Activated naive CD4-positive, alpha-beta T cell treated with anti-CD3 and anti-CD28 coated beads for 36 hours (primary cell): ENCODE results near the gene B3GNT5. TPM values are rescaled to one million over a fixed set of nuclear protein-coding genes. Genes with fewer than 3 reads are reported as not detected.

Source experiments
- CTCF ChIA-PET: fragments of 350-600 bp; sonication (Branson Sonifier 250); formaldehyde crosslinking; loops from one replicate; lab custom pipeline; 2021; ENCODE audit warnings: antibody characterized with exemption; lab: Charles Lee
- DNase-seq: peaks from one replicate; pipeline ENCODE4 v3.0.0-alpha.2; 2020
- H3K27ac Mint-ChIP-seq: one replicate; pipeline ENCODE4 v1.8.0; 2021; ENCODE audit warnings: mild to moderate bottlenecking, mixed read lengths
- H3K27me3 Mint-ChIP-seq: one replicate; pipeline ENCODE4 v1.8.0; 2021; ENCODE audit warnings: low read depth, mixed read lengths
- H3K36me3 Mint-ChIP-seq: one replicate; pipeline ENCODE4 v1.8.0; 2021; ENCODE audit warnings: low read depth, mixed read lengths
- H3K4me1 Mint-ChIP-seq: one replicate; pipeline ENCODE4 v1.8.0; 2021; ENCODE audit warnings: low read depth, mixed read lengths
- H3K4me3 Mint-ChIP-seq: one replicate; pipeline ENCODE4 v1.8.0; 2021; ENCODE audit warnings: mild to moderate bottlenecking, moderate library complexity, mixed read lengths
- H3K9me3 Mint-ChIP-seq: one replicate; pipeline ENCODE4 v1.8.0; 2021; ENCODE audit warnings: mixed read lengths
- intact Hi-C: fragments of 100-400 bp; cut with micrococcal nuclease; formaldehyde crosslinking; loops from one replicate; pipeline ENCODE4 v1.15.1; 2023
- total RNA-seq, 2 experiments: library from RNA; stranded (reverse); gene quantifications; one replicate each; pipeline ENCODE4 v1.2.3, GENCODE V29; 2021

The B3GNT5 gene
- total RNA-seq, 2 experiments from 2014 or later = 15.0 to 18.8 TPM

DNA sequence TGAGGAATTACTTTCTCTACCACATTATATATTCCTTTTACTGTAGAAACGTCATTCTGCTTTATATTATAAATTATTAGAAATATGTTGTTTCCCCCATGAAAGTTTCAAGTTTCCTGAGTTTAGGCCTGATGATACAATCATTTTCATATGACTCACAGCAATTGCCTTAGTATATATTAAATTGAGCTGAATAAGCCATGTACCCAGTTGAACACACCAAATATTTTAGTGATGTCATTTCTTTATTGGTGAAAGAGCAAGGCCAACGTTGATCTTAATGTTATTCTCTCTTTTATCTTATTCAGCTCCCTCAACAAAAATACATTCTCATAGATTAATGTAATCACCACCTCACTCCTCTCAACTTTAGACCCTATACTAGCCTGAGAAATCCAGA lies 30.8 kb downstream of the B3GNT5 start:
- peaks cover 40% of the 10 kb centered on the region for H3K4me1 Mint-ChIP-seq
- no peak overlapping the region for H3K4me3 Mint-ChIP-seq
- no peaks in the 10 kb centered on the region for H3K27me3 Mint-ChIP-seq
- CTCF ChIA-PET = interaction anchor here (1.0 to 1.9 kb wide), 4 partner anchors 16 to 98 kb away, joined by 3 to 11 read pairs (median 4); no protein-coding TSS in a partner anchor
- no peak for DNase-seq
- peak overlapping the region; percentile 14 for H3K27ac Mint-ChIP-seq
- intact Hi-C loops = no loop called here
- no peaks in the 10 kb centered on the region for H3K9me3 Mint-ChIP-seq
- H3K36me3 Mint-ChIP-seq = peaks cover 3% of the 10 kb centered on the region

DNA sequence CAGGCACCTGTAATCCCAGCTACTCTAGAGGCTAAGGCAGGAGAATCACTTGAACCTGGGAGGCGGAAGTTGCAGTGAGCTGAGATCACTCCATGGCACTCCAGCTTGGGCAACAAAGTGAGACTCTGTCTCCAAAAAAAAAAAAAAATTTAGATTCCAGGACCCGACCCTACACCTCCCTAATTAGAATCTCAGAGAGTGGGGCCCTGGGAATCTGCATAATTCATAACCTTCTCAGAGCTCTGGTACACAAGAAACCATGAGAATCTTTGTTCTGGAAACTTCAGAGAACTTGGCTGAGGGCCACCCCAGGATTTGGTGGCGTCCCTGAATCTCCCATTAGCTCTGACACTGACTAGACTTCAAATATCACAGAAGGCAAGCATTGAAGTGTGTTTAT lies 31.5 kb downstream of the B3GNT5 start:
- peak overlapping the region; percentile 97 for H3K27ac Mint-ChIP-seq
- H3K4me1 Mint-ChIP-seq = peaks cover 40% of the 10 kb centered on the region
- intact Hi-C loops = no loop called here
- no peaks in the 10 kb centered on the region for H3K27me3 Mint-ChIP-seq
- no peak for DNase-seq
- H3K4me3 Mint-ChIP-seq = no peak overlapping the region
- H3K36me3 Mint-ChIP-seq = peaks cover 3% of the 10 kb centered on the region
- CTCF ChIA-PET = interaction anchor here (0.6 to 2.4 kb wide), 10 partner anchors 10 to 168 kb away, joined by 3 to 11 read pairs (median 4); no protein-coding TSS in a partner anchor
- no peaks in the 10 kb centered on the region for H3K9me3 Mint-ChIP-seq

DNA sequence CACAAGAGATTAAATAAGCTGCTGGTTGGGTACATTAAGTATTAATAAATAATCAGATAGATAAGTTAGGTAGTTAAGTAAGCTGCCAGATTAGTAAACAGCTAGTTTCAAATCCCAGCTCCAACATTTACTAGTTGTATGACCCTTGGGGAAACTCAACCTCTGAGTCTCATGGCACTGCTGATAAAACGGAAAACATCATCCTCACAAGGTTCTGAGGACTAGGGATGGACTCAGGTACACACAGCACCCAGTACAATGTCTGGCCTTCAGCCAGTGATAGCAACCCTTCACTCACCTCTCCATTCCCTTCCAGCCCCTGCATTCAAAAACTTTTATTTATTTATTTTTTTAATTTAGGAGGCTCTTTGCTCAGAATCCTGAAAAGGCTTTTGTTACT lies 32.3 kb downstream of the B3GNT5 start:
- H3K27me3 Mint-ChIP-seq = no peaks in the 10 kb centered on the region
- peaks cover 40% of the 10 kb centered on the region for H3K4me1 Mint-ChIP-seq
- H3K4me3 Mint-ChIP-seq = peak overlapping the region; percentile 26
- intact Hi-C loops = loop anchor here (1.0 kb wide), 7 partner anchors 19 to 318 kb away; partner anchors contain the start of genes B3GNT5 and KLHL6
- peaks cover 3% of the 10 kb centered on the region for H3K36me3 Mint-ChIP-seq
- no peak for DNase-seq
- peak overlapping the region; percentile 97 for H3K27ac Mint-ChIP-seq
- H3K9me3 Mint-ChIP-seq = no peaks in the 10 kb centered on the region
- CTCF ChIA-PET = interaction anchor here (0.7 to 2.4 kb wide), 15 partner anchors 11 to 102 kb away, joined by 3 to 11 read pairs (median 4); no protein-coding TSS in a partner anchor

DNA sequence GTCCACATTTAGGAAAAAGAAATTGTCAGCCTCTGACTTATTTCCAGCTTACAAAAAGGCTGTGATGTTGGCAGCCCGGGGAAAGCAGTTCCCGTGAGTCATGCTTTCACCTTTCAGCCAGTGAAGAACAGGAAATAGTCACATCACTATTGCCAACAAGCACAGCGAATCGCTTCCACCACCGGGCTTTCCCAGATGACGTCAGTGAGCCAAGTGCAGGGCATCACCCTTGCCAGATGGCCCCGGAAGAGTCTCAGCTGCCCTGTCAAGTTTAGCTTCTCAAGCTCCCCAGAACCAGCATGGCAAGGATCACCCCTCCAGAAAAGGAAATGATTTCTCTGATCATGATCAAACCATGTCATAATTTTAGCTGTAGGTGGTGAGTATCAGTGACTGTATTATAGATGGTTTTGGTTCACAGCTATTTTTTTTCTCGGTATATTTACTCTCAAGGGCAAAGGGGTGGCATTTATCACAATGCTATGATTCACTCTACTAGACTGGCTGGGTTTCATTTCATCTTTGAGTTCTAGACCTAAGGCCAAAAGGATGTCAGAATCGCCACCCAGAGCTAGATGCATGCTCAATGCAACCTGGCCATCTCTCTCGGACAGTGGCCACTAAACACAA lies 32.9 kb downstream of the B3GNT5 start:
- DNase-seq = peak; percentile 98
- H3K9me3 Mint-ChIP-seq = no peaks in the 10 kb centered on the region
- peak overlapping the region; percentile 97 for H3K27ac Mint-ChIP-seq
- peaks cover 40% of the 10 kb centered on the region for H3K4me1 Mint-ChIP-seq
- intact Hi-C loops = loop anchor here (1.0 to 2.0 kb wide), 18 partner anchors 20 to 497 kb away; partner anchors contain the start of genes B3GNT5, KLHL6 and MCCC1
- peaks cover 3% of the 10 kb centered on the region for H3K36me3 Mint-ChIP-seq
- H3K27me3 Mint-ChIP-seq = no peaks in the 10 kb centered on the region
- CTCF ChIA-PET = interaction anchor here (0.6 to 2.4 kb wide), 16 partner anchors 11 to 103 kb away, joined by 3 to 10 read pairs (median 4); no protein-coding TSS in a partner anchor
- H3K4me3 Mint-ChIP-seq = peak overlapping the region; percentile 67

DNA sequence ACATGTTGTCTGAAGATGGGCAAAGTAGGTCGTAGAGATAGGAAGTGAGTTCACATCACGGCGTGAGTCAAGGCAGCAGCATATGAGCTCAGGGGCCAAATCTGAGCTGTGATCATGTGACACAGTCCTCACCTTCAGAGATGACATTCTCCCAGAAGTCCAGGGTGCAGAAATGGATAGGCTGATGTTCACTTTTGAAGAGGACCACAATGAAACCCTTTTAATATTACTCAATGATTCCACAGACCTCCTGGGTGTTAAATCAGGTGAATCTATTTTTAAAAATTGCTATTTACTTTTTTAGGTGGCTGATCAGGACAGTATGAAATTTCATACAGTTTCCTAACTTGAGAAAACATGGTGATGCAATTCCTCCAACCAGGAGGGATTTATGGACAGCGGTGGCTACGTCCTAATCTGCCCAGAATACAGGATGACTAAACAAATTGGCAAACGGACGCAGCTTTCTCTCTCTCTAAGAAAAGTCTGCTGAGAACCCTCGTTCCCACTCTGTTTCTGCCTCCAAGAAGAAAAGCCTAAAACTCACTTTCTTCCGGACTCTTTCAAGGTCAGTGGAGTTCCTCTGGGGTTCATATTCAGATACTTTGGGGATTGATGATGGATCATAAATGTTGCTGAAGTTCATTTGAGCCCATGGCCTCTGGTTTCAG lies 34.4 kb downstream of the B3GNT5 start:
- Mint-ChIP-seq H3K27ac (peak overlapping the region; percentile 97), H3K4me3 (peak overlapping the region; percentile 30), H3K4me1 (peaks cover 40% of the 10 kb centered on the region), H3K36me3 (peaks cover 3% of the 10 kb centered on the region), H3K9me3 (no peaks in the 10 kb centered on the region), H3K27me3 (no peaks in the 10 kb centered on the region)
- intact Hi-C loops = loop anchor here (2.0 kb wide), 3 partner anchors 181 to 499 kb away; no protein-coding TSS in a partner anchor
- DNase-seq = peak; percentile 53
- CTCF ChIA-PET = interaction anchor here (1.7 to 2.4 kb wide), 2 partner anchors 22 to 100 kb away, joined by 3 to 10 read pairs; no protein-coding TSS in a partner anchor

DNA sequence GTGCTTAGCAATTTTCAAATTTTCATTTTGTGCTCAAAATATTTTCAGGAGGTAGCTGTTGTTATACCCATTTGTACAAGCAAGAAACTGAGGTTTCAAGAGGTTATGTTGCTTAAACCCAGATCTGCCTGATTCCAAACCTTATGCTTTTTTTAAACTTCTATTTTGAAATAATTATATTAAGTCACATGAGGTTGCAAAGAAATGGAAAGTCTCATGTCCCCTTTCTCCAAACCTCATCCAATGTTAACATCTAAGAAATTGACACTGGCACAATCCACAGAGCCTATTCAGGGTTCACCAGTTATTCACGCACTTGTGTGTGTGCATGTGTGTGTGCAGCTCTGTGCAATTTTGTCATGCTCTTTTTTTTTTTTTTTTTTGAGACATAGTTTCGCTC lies 35.1 kb downstream of the B3GNT5 start:
- no peaks in the 10 kb centered on the region for H3K27me3 Mint-ChIP-seq
- H3K27ac Mint-ChIP-seq = no peak overlapping the region
- H3K4me1 Mint-ChIP-seq = peaks cover 40% of the 10 kb centered on the region
- CTCF ChIA-PET = no interaction called here
- intact Hi-C loops = no loop called here
- no peak for DNase-seq
- H3K36me3 Mint-ChIP-seq = peaks cover 3% of the 10 kb centered on the region
- no peaks in the 10 kb centered on the region for H3K9me3 Mint-ChIP-seq
- H3K4me3 Mint-ChIP-seq = no peak overlapping the region

DNA sequence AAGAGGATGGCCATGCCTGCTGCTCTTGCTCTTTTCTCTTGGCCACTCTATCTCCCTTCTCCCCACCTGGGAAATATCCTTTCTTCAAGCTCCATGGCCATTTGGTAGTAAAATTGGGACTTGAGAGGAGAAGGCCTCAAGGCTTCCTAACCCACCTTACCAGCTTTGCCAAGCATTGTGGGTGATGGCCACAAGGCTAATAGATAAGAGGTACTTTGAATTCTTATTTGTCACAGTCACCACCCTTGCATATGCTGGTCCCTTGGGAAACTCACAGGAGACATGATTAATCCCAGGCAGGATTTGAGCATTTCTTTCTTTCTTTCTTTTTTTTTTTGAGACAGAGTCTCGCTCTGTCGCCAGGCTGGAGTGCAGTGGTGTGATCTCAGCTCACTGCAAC lies 37.2 kb downstream of the B3GNT5 start:
- no peak overlapping the region for H3K4me3 Mint-ChIP-seq
- DNase-seq = no peak
- CTCF ChIA-PET = no interaction called here
- no peaks in the 10 kb centered on the region for H3K9me3 Mint-ChIP-seq
- no peaks in the 10 kb centered on the region for H3K36me3 Mint-ChIP-seq
- intact Hi-C loops = no loop called here
- no peak overlapping the region for H3K27ac Mint-ChIP-seq
- no peaks in the 10 kb centered on the region for H3K27me3 Mint-ChIP-seq
- H3K4me1 Mint-ChIP-seq = peaks cover 26% of the 10 kb centered on the region

DNA sequence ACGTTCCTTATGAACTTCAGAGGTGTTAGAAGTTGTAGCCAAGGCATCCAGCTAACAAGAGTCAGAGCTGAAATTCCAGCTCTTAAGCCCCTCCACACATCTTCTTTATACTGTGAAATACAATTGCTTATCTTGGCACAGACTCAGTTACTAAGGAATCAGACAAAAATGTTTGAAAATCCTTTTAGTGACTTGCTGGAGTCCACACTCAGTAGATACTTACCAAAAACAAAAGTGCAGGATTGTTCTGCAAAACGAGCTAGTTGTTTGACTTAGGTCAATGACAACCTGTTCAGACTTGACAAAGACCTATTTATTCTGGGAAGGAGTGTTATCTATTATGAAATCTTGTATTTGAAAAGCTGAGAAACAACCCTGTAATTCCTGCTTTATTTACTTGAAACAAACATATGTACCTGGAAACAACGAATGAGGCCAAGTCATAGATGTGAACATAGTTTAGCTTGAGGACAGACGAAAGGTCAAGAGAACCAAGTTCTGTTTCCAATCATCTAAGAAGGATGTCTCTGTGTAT lies 38.5 kb downstream of the B3GNT5 start:
- H3K27ac Mint-ChIP-seq = no peak overlapping the region
- no peaks in the 10 kb centered on the region for H3K9me3 Mint-ChIP-seq
- CTCF ChIA-PET = interaction anchor here (0.6 to 1.9 kb wide), 4 partner anchors 37 to 107 kb away, joined by 3 to 7 read pairs (median 4); no protein-coding TSS in a partner anchor
- no peaks in the 10 kb centered on the region for H3K36me3 Mint-ChIP-seq
- no peak overlapping the region for H3K4me3 Mint-ChIP-seq
- DNase-seq = no peak
- H3K27me3 Mint-ChIP-seq = no peaks in the 10 kb centered on the region
- peaks cover 13% of the 10 kb centered on the region for H3K4me1 Mint-ChIP-seq
- intact Hi-C loops = no loop called here

DNA sequence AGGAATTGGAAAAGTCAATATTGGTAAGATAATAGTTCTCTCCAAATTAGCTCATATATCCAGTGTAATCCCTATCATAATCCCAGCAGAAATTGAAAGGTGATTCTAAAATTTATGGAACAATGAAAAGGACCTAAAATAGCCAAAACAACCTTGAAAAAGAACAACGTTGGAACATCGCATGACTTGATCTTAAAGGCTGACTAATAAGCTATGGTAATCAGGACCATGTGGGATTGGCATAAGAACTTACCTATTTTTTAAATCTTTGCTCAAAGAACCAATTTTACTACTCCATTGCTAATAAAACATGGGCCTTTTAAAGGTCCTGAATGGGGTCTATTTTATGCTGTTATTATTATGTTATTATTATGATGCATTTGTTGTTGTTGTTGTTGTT lies 40.9 kb downstream of the B3GNT5 start:
- Mint-ChIP-seq H3K36me3 (no peaks in the 10 kb centered on the region), H3K27ac (no peak overlapping the region), H3K9me3 (no peaks in the 10 kb centered on the region), H3K4me1 (no peaks in the 10 kb centered on the region), H3K4me3 (no peak overlapping the region), H3K27me3 (no peaks in the 10 kb centered on the region)
- intact Hi-C loops = no loop called here
- no peak for DNase-seq
- CTCF ChIA-PET = no interaction called here

DNA sequence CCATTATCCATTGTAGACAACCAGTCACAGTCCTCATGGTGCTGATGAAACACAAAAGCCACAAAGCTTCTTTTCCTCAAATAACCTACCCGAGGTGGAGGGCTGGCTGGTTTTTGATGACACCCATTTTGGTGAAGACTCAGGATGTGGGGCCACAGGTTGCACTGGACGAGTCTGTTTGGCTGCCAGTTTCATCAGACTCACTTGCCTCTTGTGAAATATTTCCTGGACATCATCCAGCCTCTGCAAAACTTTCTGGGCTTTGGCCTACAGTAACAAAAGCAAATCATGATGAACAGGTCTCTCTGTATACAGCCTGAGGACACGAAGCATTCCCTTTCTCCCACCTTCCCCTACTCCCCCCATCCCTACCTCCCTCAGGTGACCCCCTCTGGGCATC lies 42.2 kb downstream of the B3GNT5 start:
- CTCF ChIA-PET = interaction anchor here (0.9 kb wide), 1 partner anchor 11 kb away, joined by 8 read pairs; no protein-coding TSS in a partner anchor
- intact Hi-C loops = no loop called here
- no peaks in the 10 kb centered on the region for H3K9me3 Mint-ChIP-seq
- H3K27me3 Mint-ChIP-seq = no peaks in the 10 kb centered on the region
- no peak for DNase-seq
- H3K36me3 Mint-ChIP-seq = no peaks in the 10 kb centered on the region
- no peak overlapping the region for H3K27ac Mint-ChIP-seq
- no peaks in the 10 kb centered on the region for H3K4me1 Mint-ChIP-seq
- H3K4me3 Mint-ChIP-seq = no peak overlapping the region

DNA sequence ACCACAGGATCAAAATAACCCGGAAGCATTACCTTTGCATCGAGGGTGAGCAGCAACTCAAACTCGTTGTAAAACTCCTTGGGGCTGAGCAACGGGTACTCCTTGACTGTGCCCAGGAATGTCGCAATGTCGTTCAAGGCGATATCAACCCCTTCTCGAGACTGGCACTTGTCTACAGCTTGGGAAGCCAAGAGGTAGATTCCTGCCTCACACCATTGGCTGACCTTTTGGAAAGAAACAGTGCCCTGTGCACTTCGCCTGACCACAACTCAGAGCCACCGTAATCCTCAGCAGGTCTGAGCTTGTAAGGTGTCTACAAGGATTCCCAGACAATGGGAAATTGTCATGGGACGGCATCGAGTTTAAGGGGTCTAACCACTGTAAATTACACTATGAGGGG lies 43.9 kb downstream of the B3GNT5 start:
- DNase-seq = no peak
- H3K36me3 Mint-ChIP-seq = no peaks in the 10 kb centered on the region
- no peak overlapping the region for H3K4me3 Mint-ChIP-seq
- intact Hi-C loops = no loop called here
- H3K27ac Mint-ChIP-seq = no peak overlapping the region
- H3K9me3 Mint-ChIP-seq = no peaks in the 10 kb centered on the region
- no peaks in the 10 kb centered on the region for H3K27me3 Mint-ChIP-seq
- CTCF ChIA-PET = no interaction called here
- H3K4me1 Mint-ChIP-seq = no peaks in the 10 kb centered on the region

DNA sequence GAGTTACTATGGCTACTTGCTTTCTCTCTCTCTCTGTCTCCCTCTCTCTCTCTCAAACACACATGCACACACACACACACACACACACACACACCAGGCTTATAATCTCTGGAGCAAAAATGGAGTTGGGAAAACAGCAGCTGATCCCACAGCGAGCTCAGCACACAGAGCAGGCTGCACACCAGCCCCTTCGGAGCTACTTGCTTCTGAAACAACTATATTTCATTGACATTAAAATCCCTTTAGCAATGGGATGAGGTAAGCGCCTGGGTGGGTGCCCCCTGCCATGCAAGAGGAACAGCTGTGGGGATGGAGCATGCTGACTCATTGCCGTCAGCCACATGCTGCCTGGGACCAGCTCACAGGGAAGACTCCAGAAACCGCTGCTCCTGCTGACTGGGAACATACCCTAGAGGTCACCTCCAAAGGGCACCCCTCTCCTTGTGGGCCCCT lies 45.7 kb downstream of the B3GNT5 start:
- H3K36me3 Mint-ChIP-seq = no peaks in the 10 kb centered on the region
- no peaks in the 10 kb centered on the region for H3K4me1 Mint-ChIP-seq
- DNase-seq = no peak
- intact Hi-C loops = no loop called here
- no peak overlapping the region for H3K27ac Mint-ChIP-seq
- no peak overlapping the region for H3K4me3 Mint-ChIP-seq
- no peaks in the 10 kb centered on the region for H3K27me3 Mint-ChIP-seq
- no peaks in the 10 kb centered on the region for H3K9me3 Mint-ChIP-seq
- CTCF ChIA-PET = no interaction called here
